ENCODE data around the gene LONP2.

LONP2 gene

GRCh38 chr16:48340054-48340453 lies 96.0 kb downstream of the LONP2 start:
- H3K4me3 ChIP-seq (ENCODE audit: control insufficient read depth, low read depth, low read length) = no peak overlapping the region
- no peak for TF ChIP-seq CTCF (IDR thresholded peaks at IDR 0.05; ENCODE audit: control insufficient read depth, insufficient read depth, low read depth, low read length, missing control alignments)
- no peak for DNase-seq (ENCODE audit: low read depth)

- DNase-seq (ENCODE audit: low read depth) = no peak
Observed at GRCh38 chr16:48342591-48342990, 98.5 kb downstream of the LONP2 start.

GRCh38 chr16:48347191-48347865 lies 103.2 kb downstream of the LONP2 start:
- H3K4me3 ChIP-seq (ENCODE audit: control insufficient read depth, low read depth, low read length) = no peak overlapping the region
- no peak for DNase-seq (ENCODE audit: low read depth)
- no peak for TF ChIP-seq CTCF (IDR thresholded peaks at IDR 0.05; ENCODE audit: control insufficient read depth, insufficient read depth, low read depth, low read length, missing control alignments)

More at GRCh38 chr16:48342591-48342990, 98.5 kb downstream of the LONP2 start:
- no peak for TF ChIP-seq CTCF (IDR thresholded peaks at IDR 0.05; ENCODE audit: control insufficient read depth, insufficient read depth, low read depth, low read length, missing control alignments)
- H3K4me3 ChIP-seq (ENCODE audit: control insufficient read depth, low read depth, low read length) = no peak overlapping the region

- no peak for TF ChIP-seq CTCF (IDR thresholded peaks at IDR 0.05; ENCODE audit: control insufficient read depth, insufficient read depth, low read depth, low read length, missing control alignments)
- no peak for DNase-seq (ENCODE audit: low read depth)
- H3K4me3 ChIP-seq (ENCODE audit: control insufficient read depth, low read depth, low read length) = no peak overlapping the region
Observed at GRCh38 chr16:48347980-48348379, 103.9 kb downstream of the LONP2 start.

GRCh38 chr16:48350736-48351135 lies 106.6 kb downstream of the LONP2 start:
- no peak overlapping the region for H3K4me3 ChIP-seq (ENCODE audit: control insufficient read depth, low read depth, low read length)
- DNase-seq (ENCODE audit: low read depth) = no peak
- no peak for TF ChIP-seq CTCF (IDR thresholded peaks at IDR 0.05; ENCODE audit: control insufficient read depth, insufficient read depth, low read depth, low read length, missing control alignments)

GRCh38 chr16:48352648-48353390 lies 108.7 kb downstream of the LONP2 start:
- no peak overlapping the region for H3K4me3 ChIP-seq (ENCODE audit: control insufficient read depth, low read depth, low read length)
- no peak for TF ChIP-seq CTCF (IDR thresholded peaks at IDR 0.05; ENCODE audit: control insufficient read depth, insufficient read depth, low read depth, low read length, missing control alignments)
- DNase-seq (ENCODE audit: low read depth) = no peak

All from AG09309 (cell line).